ENCODE measurements around the gene FLOT1.

Gene FLOT1

GRCh38 chr6:30742316-30743098 lies at the start of gene FLOT1:
TSS of gene FLOT1 (minus strand) at chr6:30742687. CDS start at chr6:30742189, 498 bp downstream.
- peak; percentile 97 to 98 for DNase-seq (ENCODE audit: low read depth in 2 of 2)

- no peak for DNase-seq (ENCODE audit: low read depth in 2 of 2)
Measured at GRCh38 chr6:30790724-30791383, 48.4 kb upstream of the FLOT1 start.

- DNase-seq (ENCODE audit: low read depth in 2 of 2) = no peak
Measured at GRCh38 chr6:30789606-30790005, 47.1 kb upstream of the FLOT1 start.

GRCh38 chr6:30787954-30788353 lies 45.5 kb upstream of the FLOT1 start:
- DNase-seq (ENCODE audit: low read depth in 2 of 2) = no peak

- DNase-seq (ENCODE audit: low read depth in 2 of 2) = no peak
Measured at GRCh38 chr6:30782425-30783014, 40.0 kb upstream of the FLOT1 start.

GRCh38 chr6:30781743-30782424 lies 39.4 kb upstream of the FLOT1 start:
- DNase-seq (ENCODE audit: low read depth in 2 of 2) = no peak

- no peak for DNase-seq (ENCODE audit: low read depth in 2 of 2)
Measured at GRCh38 chr6:30781395-30781742, 38.9 kb upstream of the FLOT1 start.

- DNase-seq (ENCODE audit: low read depth in 2 of 2) = no peak
Measured at GRCh38 chr6:30780642-30780920, 38.1 kb upstream of the FLOT1 start.

- DNase-seq (ENCODE audit: low read depth in 2 of 2) = no peak
Measured at GRCh38 chr6:30779850-30780641, 37.6 kb upstream of the FLOT1 start.

GRCh38 chr6:30778001-30778635 lies 35.6 kb upstream of the FLOT1 start:
- no peak for DNase-seq (ENCODE audit: low read depth in 2 of 2)

- no peak for DNase-seq (ENCODE audit: low read depth in 2 of 2)
Measured at GRCh38 chr6:30777155-30777485, 34.6 kb upstream of the FLOT1 start.

- DNase-seq (ENCODE audit: low read depth in 2 of 2) = no peak
Measured at GRCh38 chr6:30776390-30777154, 34.1 kb upstream of the FLOT1 start.

GRCh38 chr6:30775104-30775503 lies 32.6 kb upstream of the FLOT1 start:
- no peak for DNase-seq (ENCODE audit: low read depth in 2 of 2)

GRCh38 chr6:30774701-30775100 lies 32.2 kb upstream of the FLOT1 start:
- DNase-seq (ENCODE audit: low read depth in 2 of 2) = no peak

GRCh38 chr6:30770592-30770991 lies 28.1 kb upstream of the FLOT1 start:
- no peak for DNase-seq (ENCODE audit: low read depth in 2 of 2)

GRCh38 chr6:30769853-30770524 lies 27.5 kb upstream of the FLOT1 start:
- DNase-seq (ENCODE audit: low read depth in 2 of 2) = no peak

- peak; percentile 72 to 83 for DNase-seq (ENCODE audit: low read depth in 2 of 2)
Measured at GRCh38 chr6:30769088-30769852, 26.8 kb upstream of the FLOT1 start.

GRCh38 chr6:30768634-30769087 lies 26.2 kb upstream of the FLOT1 start:
- DNase-seq (ENCODE audit: low read depth in 2 of 2) = no peak

GRCh38 chr6:30767944-30768301 lies 25.4 kb upstream of the FLOT1 start:
- DNase-seq (ENCODE audit: low read depth in 2 of 2) = no peak

All from stimulated activated CD8-positive, alpha-beta memory T cell treated with anti-CD3 and anti-CD28 coated beads, Interleukin-2, amount 100 ng/mL, for 48 hours (primary cell).